RPMI8226 (cell line): Measurements from ENCODE around the gene C6.

Source experiments
- DNase-seq: peaks from one replicate; pipeline ENCODE4 v3.0.0-alpha.2; 2015

The C6 gene

GRCh38 chr5:41118177-41118576 is 95.2 kb downstream of the C6 start:
- DNase-seq: no peak

- no peak for DNase-seq
These were observed 98.1 kb downstream of the C6 start for GRCh38 chr5:41115281-41115680.

- DNase-seq: no peak
These were observed 100.6 kb downstream of the C6 start for GRCh38 chr5:41112486-41113455.

DNA sequence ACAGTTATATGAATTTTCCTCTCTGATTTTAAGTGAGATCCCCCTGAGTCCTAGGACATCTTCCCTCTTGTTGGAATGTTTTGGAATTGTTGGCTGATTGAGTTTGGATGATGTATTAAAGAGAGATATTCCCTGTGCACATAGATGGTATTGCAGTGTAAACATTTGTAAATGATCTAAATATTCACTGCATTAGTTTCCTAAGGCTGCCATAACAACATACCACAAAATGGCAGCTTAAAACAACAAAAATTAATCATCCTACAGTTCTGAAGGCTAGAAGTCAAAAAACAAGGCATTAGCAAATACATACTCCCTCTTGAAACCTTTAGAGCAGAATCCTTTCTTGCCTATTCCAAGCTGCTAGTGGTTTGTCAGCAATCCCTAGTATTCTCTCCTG is 104.1 kb downstream of the C6 start:
- no peak for DNase-seq

- no peak for DNase-seq
These were observed 111.0 kb downstream of the C6 start for GRCh38 chr5:41102341-41102740.

DNA sequence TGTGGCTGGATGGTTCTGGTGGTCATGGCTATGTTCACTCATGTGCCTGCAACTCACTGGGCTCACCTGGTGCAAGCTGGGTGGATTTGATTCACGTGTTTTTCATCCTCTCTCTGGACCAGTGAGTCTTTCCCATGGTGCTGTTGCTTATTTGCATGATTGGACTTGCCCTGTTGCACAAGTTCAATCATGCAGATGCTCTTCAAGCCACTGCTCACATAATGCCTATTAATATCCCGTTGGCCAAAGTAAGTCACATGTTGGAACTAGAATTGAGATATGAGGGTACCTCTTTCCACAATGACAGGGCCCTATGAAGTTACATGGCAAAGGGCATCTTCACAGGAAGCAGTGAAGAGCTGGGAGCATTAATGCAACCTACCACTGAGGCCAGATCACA is 115.7 kb downstream of the C6 start:
- DNase-seq: no peak

- no peak for DNase-seq
These were observed 117.8 kb downstream of the C6 start for GRCh38 chr5:41095324-41096101.

GRCh38 chr5:41094871-41095270 is 118.5 kb downstream of the C6 start:
- no peak for DNase-seq

GRCh38 chr5:41093803-41094202 is 119.5 kb downstream of the C6 start:
- DNase-seq: no peak
